Loucy (cell line): ENCODE results near the gene TTC16.

Experiments
- H2AFZ ChIP-seq: fragments of 200-600 bp; sonication (generic); 2 replicates; pipeline ENCODE4 v1.6.0; 2016; ENCODE audit warnings: antibody characterized with exemption, mild to moderate bottlenecking, low read length, moderate library complexity
- H3F3A ChIP-seq: fragments of 200-600 bp; 2 replicates; pipeline ENCODE4 v1.6.0; 2016; ENCODE audit warnings: antibody characterized with exemption, low read depth, mild to moderate bottlenecking
- H3K27me3 ChIP-seq: fragments of 200-600 bp; sonication (generic); 2 replicates; pipeline ENCODE4 v1.6.1; 2014; ENCODE audit warnings: low read length, mild to moderate bottlenecking; ENCODE audit not compliant: insufficient read depth, poor library complexity, severe bottlenecking
- H3K36me3 ChIP-seq: fragments of 200-600 bp; sonication (generic); 2 replicates; pipeline ENCODE4 v1.6.1; 2016; ENCODE audit warnings: low read length; ENCODE audit not compliant: insufficient read depth
- H3K4me1 ChIP-seq: fragments of 200-600 bp; sonication (generic); 2 replicates; pipeline ENCODE4 v1.5.1; 2014; ENCODE audit warnings: low read length, mild to moderate bottlenecking; ENCODE audit not compliant: insufficient read depth, poor library complexity, severe bottlenecking
- H3K4me2 ChIP-seq: fragments of 200-600 bp; sonication (generic); 2 replicates; pipeline ENCODE4 v1.6.0; 2014; ENCODE audit warnings: antibody characterized with exemption, low read length, low read depth, mild to moderate bottlenecking; ENCODE audit not compliant: poor library complexity, severe bottlenecking
- H3K4me3 ChIP-seq: fragments of 200-600 bp; sonication (generic); 2 replicates; pipeline ENCODE4 v1.5.1; 2014; ENCODE audit warnings: low read length, mild to moderate bottlenecking, mixed read lengths; ENCODE audit not compliant: poor library complexity, severe bottlenecking
- H3K79me2 ChIP-seq: fragments of 200-600 bp; sonication (generic); 2 replicates; pipeline ENCODE4 v1.6.1; 2014; ENCODE audit warnings: low read length; ENCODE audit not compliant: insufficient read depth
- H3K9ac ChIP-seq: fragments of 200-600 bp; sonication (generic); 2 replicates; pipeline ENCODE4 v1.6.0; 2014; ENCODE audit warnings: mild to moderate bottlenecking, low read depth, low read length, moderate library complexity; ENCODE audit not compliant: poor library complexity, severe bottlenecking
- H3K9me2 ChIP-seq: fragments of 200-600 bp; sonication (generic); replicated peaks from 2 replicates; pipeline ENCODE4 v1.6.1; 2016; ENCODE audit warnings: low read depth, low read length, mixed read lengths
- H3K9me3 ChIP-seq: fragments of 200-600 bp; sonication (generic); 2 replicates; pipeline ENCODE4 v1.6.1; 2014; ENCODE audit warnings: mild to moderate bottlenecking, antibody characterized with exemption, low read length, low read depth; ENCODE audit not compliant: insufficient read depth
- H4K20me1 ChIP-seq: fragments of 200-600 bp; sonication (generic); 2 replicates; pipeline ENCODE4 v1.6.0; 2014; ENCODE audit warnings: antibody characterized with exemption, low read length, mild to moderate bottlenecking; ENCODE audit not compliant: insufficient read depth, poor library complexity, severe bottlenecking
- CTCF ChIP-seq: fragments of 200-600 bp; sonication (generic); conservative IDR thresholded peaks from 2 replicates; pipeline ENCODE4 v1.5.1; 2014; ENCODE audit warnings: mild to moderate bottlenecking, antibody characterized with exemption, low read length
- EZH2phosphoT487 ChIP-seq: fragments of 200-600 bp; IDR thresholded peaks from 2 replicates; pipeline ENCODE4 v1.6.1; 2018; ENCODE audit warnings: antibody characterized with exemption, mild to moderate bottlenecking, moderate library complexity, borderline replicate concordance

Gene TTC16

DNA sequence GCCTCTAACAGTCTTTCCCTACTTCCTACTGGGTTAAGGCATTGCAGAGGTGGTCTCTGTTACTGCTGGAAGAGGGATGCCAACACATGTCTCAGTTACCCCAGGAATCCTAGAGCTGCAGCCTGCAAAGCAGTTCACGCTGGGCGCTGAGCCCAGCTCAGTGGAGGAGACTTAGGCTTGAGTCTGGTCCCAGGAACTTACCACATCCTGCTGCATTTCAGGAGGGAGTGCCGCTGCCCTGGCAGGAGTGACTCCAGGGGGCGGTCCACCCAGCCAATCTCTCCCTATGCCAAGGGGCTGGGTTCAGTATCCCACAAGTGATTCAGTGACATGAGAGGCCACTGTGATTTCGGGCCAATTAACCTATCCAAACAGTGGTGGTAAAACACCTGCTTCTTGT is 7.6 kb downstream of the TTC16 start:
- H3K4me1 ChIP-seq: peaks cover 15% of the 10 kb centered on the region
- H3K9me3 ChIP-seq: no peaks in the 10 kb centered on the region
- no peaks in the 10 kb centered on the region for H3K79me2 ChIP-seq
- H3K4me2 ChIP-seq: no peak overlapping the region
- TF ChIP-seq CTCF (no peak), EZH2phosphoT487 (no peak)
- no peaks in the 10 kb centered on the region for H4K20me1 ChIP-seq
- no peak overlapping the region for H3K9ac ChIP-seq
- no peak overlapping the region for H2AFZ ChIP-seq
- no peaks in the 10 kb centered on the region for H3K27me3 ChIP-seq
- no peaks in the 10 kb centered on the region for H3F3A ChIP-seq
- no peaks in the 10 kb centered on the region for H3K9me2 ChIP-seq
- no peak overlapping the region for H3K4me3 ChIP-seq
- no peaks in the 10 kb centered on the region for H3K36me3 ChIP-seq

- Histone ChIP-seq H3F3A (no peaks in the 10 kb centered on the region), H3K9ac (no peak overlapping the region), H3K27me3 (no peaks in the 10 kb centered on the region), H2AFZ (no peak overlapping the region), H3K4me3 (no peak overlapping the region), H3K4me2 (no peak overlapping the region), H3K4me1 (peaks cover 14% of the 10 kb centered on the region), H3K79me2 (no peaks in the 10 kb centered on the region), H3K9me2 (no peaks in the 10 kb centered on the region), H3K36me3 (no peaks in the 10 kb centered on the region), H3K9me3 (no peaks in the 10 kb centered on the region), H4K20me1 (no peaks in the 10 kb centered on the region)
- no peak for TF ChIP-seq EZH2phosphoT487
- TF ChIP-seq CTCF: no peak
Observed at GRCh38 chr9:127724012-127724411, 8.1 kb downstream of the TTC16 start.

- TF ChIP-seq EZH2phosphoT487 (no peak), CTCF (no peak)
- no peaks in the 10 kb centered on the region for H4K20me1 ChIP-seq
- H3K4me3 ChIP-seq: no peak overlapping the region
- H3K4me2 ChIP-seq: no peak overlapping the region
- H3K79me2 ChIP-seq: no peaks in the 10 kb centered on the region
- no peaks in the 10 kb centered on the region for H3K27me3 ChIP-seq
- no peaks in the 10 kb centered on the region for H3K9me3 ChIP-seq
- H3K36me3 ChIP-seq: no peaks in the 10 kb centered on the region
- H3K9me2 ChIP-seq: no peaks in the 10 kb centered on the region
- no peak overlapping the region for H3K9ac ChIP-seq
- H3K4me1 ChIP-seq: no peaks in the 10 kb centered on the region
- H3F3A ChIP-seq: no peaks in the 10 kb centered on the region
- H2AFZ ChIP-seq: no peak overlapping the region
Observed at GRCh38 chr9:127726871-127727270, 11.0 kb downstream of the TTC16 start.
